Fibroblast of the aortic adventitia (primary cell): ENCODE measurements around the gene CRAT. TPM values are rescaled to one million over a fixed set of nuclear protein-coding genes. Genes with fewer than 3 reads are reported as not detected.

ENCODE experiments used
- DNase-seq: peaks from one replicate; pipeline ENCODE4 v3.0.0-alpha.2; 2010; ENCODE audit warnings: low read depth
- H3K4me3 ChIP-seq: 2 replicates; pipeline ENCODE4 v1.5.1; 2011; ENCODE audit warnings: low read depth, mild to moderate bottlenecking, control low read depth, low read length, moderate library complexity
- CTCF ChIP-seq: IDR thresholded peaks from 2 replicates; pipeline ENCODE4 v1.5.1; 2011; ENCODE audit warnings: mild to moderate bottlenecking, low read length, control low read depth, inconsistent platforms; ENCODE audit not compliant: insufficient read depth
- total RNA-seq: library from RNA; depleted of rRNA; stranded (reverse); fragments of >200 nt; gene quantifications from 2 replicates; pipeline ENCODE4 v1.2.3, GENCODE V29; 2012; ENCODE audit warnings: low replicate concordance

Gene CRAT
- total RNA-seq, 1 donor = 66.0 TPM

GRCh38 chr9:129142138-129142935 is 31.7 kb upstream of the CRAT start:
- no peak for TF ChIP-seq CTCF
- no peak for DNase-seq
- peak overlapping the region; percentile 45 for H3K4me3 ChIP-seq

DNA sequence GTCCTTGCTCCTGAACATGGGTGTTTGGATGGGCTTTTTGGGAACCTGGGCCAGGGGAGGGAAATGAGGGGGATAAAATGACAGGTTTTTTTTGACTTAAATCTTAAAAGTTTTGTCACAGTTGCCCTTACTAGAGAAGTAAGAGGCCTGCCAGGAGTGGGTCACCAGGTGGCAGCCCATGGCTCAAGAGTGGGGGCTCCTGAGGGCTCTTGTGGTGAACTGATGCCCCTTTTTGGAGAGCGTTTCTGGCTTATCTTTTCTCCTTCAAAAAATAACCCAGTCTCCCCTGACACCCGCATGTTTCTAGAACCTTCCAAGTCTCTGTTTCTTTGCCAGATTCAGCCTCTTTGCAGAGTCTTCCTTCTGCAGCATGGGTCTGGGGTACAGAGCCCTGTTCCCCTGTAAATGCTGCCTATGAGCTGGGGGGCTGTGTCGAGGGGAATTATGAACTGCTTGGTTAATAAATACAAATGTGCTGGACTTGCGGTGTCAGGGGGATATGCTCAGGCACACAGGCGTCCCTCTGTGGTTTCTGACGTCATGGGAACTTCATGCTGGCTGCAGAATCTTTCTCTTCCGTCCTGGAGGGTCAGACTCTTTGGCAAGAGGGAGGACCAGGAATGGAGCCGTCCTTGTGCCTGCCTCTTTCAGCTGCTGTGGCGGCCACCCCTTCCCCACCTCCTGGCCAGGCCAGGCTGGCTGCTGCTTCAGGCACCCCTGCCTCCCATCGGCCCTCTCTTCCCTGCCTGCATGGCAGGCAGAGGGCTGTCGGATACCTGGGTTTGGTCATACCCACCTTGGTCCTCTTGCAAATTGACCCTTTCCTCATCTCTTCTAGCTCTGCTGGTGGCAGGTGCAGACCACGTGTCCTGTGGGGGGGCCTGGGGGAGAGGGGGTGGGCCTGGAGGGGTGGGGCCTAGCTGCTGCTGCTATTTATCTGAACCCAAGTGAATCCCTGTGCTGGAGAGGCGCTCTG is 30.8 kb upstream of the CRAT start:
- peak; percentile 93 for DNase-seq
- peak overlapping the region; percentile 64 for H3K4me3 ChIP-seq
- TF ChIP-seq CTCF = no peak

DNA sequence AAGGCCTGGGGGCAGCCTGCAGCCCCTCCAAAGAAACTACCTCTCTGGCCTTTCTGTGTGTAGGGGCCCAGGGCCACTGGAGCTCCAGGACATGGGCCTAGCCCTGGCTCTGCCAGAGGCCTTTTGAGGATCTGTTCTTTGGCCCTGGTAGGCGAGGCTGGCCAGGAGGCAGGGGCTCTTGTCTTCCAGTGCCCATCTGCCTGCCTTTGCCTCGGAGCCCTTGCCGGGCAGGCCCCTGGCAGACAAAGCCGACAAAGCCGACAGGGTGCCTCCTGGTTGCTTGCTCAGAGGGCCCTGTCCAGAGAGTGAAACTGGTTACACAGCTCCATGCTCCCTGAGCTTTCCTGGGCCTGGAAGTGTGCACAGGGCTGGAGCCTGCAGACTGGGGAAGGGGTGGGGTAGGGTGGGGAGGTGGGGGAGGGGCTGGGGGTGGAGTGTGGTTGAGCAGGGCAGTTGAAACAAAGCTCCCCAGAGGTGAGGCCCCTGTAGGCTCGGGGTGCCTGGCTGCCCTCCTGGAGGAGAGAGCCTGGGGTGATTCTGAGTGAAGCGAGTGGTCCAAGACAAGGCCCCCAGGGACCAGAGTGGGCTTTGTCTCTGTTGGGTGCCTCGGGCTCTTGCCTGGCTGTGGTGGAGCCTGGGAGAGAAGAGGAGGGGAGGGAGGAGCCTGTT is 29.9 kb upstream of the CRAT start:
- DNase-seq = peak; percentile 58
- no peak for TF ChIP-seq CTCF
- H3K4me3 ChIP-seq = peak overlapping the region; percentile 64

- H3K4me3 ChIP-seq = peak overlapping the region; percentile 64
- no peak for TF ChIP-seq CTCF
- DNase-seq = peak; percentile 100
Measured at GRCh38 chr9:129139993-129140396, 29.4 kb upstream of the CRAT start.

DNA sequence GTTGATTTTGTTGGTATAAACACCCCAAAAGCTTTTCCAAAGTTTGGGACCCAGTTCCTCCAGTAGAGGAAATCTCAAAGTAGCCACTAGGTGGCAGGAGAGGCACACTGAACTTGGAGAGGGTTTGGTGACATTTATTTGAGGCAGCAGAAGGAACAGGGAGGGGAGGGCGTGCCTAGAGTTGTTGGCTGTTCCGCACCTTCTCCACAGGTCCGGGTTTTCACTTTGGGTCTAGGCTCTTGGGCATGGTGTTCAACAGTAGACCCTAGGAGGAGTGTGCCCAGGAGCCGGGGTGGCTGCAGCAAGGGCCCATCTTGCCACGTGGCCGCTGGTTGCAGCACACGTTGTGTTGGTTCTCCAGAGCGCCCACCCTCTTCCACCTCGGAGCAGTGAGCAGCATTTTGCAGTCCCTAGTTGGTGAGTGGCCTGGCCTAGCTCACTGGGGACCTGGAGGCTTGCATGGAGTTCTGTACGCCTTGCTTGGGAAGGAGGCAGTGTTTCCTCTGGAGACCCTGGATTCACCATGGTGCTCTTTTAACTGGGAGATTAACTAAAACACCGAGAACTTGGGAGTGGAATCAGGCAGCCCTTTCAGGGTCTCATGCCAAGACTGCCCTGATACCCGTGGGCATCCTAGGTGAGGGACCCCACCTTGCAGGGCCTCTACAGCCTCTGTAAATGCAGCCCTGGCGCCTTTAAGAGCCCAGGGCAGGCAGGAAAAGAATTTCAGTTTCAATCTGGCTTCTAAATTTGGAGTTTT is 28.8 kb upstream of the CRAT start:
- TF ChIP-seq CTCF = peak; percentile 87
- H3K4me3 ChIP-seq = peak overlapping the region; percentile 71
- peak; percentile 97 for DNase-seq
